CD4-positive, alpha-beta T cell (primary cell): ENCODE measurements around the gene DNAJB11. TPM values are rescaled to one million over a fixed set of nuclear protein-coding genes. Genes with fewer than 3 reads are reported as not detected.

ENCODE experiments used
- ATAC-seq: fragments of 200-7000 bp; cut with Tn5 transposase; one replicate; pipeline ENCODE4 v1.10.0; 2022; ENCODE audit warnings: mild to moderate bottlenecking; ENCODE audit not compliant: poor library complexity
- CTCF ChIA-PET: fragments of 350-600 bp; sonication (Branson Sonifier 250); formaldehyde crosslinking; loops from one replicate; lab custom pipeline; 2021; ENCODE audit warnings: antibody characterized with exemption, inconsistent platforms; lab: Charles Lee
- POLR2A ChIA-PET: fragments of 350-600 bp; sonication (Branson Sonifier 250); formaldehyde crosslinking; loops from one replicate; lab custom pipeline; 2021; ENCODE audit warnings: antibody characterized with exemption, inconsistent platforms; lab: Charles Lee
- DNase-seq, 14 experiments: peaks; one replicate each; pipeline ENCODE4 v3.0.0-alpha.2; 2013 to 2020; ENCODE audit warnings: mixed read lengths in 2 of 14
- H3K27ac ChIP-seq, 2 donors: one replicate each; pipeline versions ENCODE4 v1.5.1 to v1.7.0; 2013; ENCODE audit warnings: low read length in 2 of 2, low read depth in 1 of 2, mild to moderate bottlenecking in 1 of 2
- H3K27me3 ChIP-seq, 2 experiments: 1 replicate in 1 of 2; 2 replicates in 1 of 2; pipeline versions ENCODE4 v1.6.1 to v1.7.0; 2013; ENCODE audit warnings: low read length in 2 of 2, control low read depth in 1 of 2, mild to moderate bottlenecking in 1 of 2, moderate library complexity in 1 of 2; ENCODE audit not compliant: insufficient read depth in 2 of 2, control insufficient read depth in 1 of 2
- H3K36me3 ChIP-seq: one replicate; pipeline ENCODE4 v1.6.1; 2013; ENCODE audit warnings: low read length, control low read depth; ENCODE audit not compliant: insufficient read depth
- H3K4me1 ChIP-seq: one replicate; pipeline ENCODE4 v1.6.1; 2013; ENCODE audit warnings: low read length, control low read depth; ENCODE audit not compliant: insufficient read depth
- H3K4me3 ChIP-seq: one replicate; pipeline ENCODE4 v1.5.1; 2013; ENCODE audit warnings: mild to moderate bottlenecking, low read length, moderate library complexity
- H3K9me3 ChIP-seq, 2 experiments: 1 replicate in 1 of 2; 2 replicates in 1 of 2; pipeline versions ENCODE4 v1.6.1 to v1.7.0; 2013; ENCODE audit warnings: low read length in 2 of 2, mild to moderate bottlenecking in 2 of 2, control low read depth in 1 of 2, moderate library complexity in 1 of 2; ENCODE audit not compliant: control insufficient read depth in 1 of 2, insufficient read depth in 1 of 2
- H3K27ac Mint-ChIP-seq: one replicate; pipeline ENCODE4 v1.8.0; 2020; ENCODE audit warnings: mixed read lengths
- H3K27me3 Mint-ChIP-seq: one replicate; pipeline ENCODE4 v1.8.0; 2021; ENCODE audit warnings: mixed read lengths
- H3K36me3 Mint-ChIP-seq: one replicate; pipeline ENCODE4 v1.8.0; 2021; ENCODE audit warnings: low read depth, mixed read lengths
- H3K4me1 Mint-ChIP-seq: one replicate; pipeline ENCODE4 v1.8.0; 2021; ENCODE audit warnings: low read depth, mixed read lengths
- H3K4me3 Mint-ChIP-seq: one replicate; pipeline ENCODE4 v1.8.0; 2020; ENCODE audit warnings: mild to moderate bottlenecking, mixed read lengths
- H3K9me3 Mint-ChIP-seq: one replicate; pipeline ENCODE4 v1.8.0; 2020; ENCODE audit warnings: mixed read lengths
- CTCF ChIP-seq: fragments of 200-600 bp; IDR thresholded peaks from one replicate; pipeline ENCODE4 v1.8.0; 2022; ENCODE audit warnings: antibody characterized with exemption, mild to moderate bottlenecking
- intact Hi-C, 2 experiments: fragments of 100-400 bp; cut with DNase I in 1 of 2; cut with micrococcal nuclease in 1 of 2; formaldehyde crosslinking; loops; one replicate each; pipeline versions ENCODE4 v1.15.1 to v1.9.0; 2023 to 2025; cut with DNase I, micrococcal nuclease
- total RNA-seq, 174 experiments: library from RNA in 2 of 174; stranded (reverse) in 2 of 174; gene quantifications; one replicate each; pipeline ENCODE4 v1.2.3 and lab custom pipeline; 2021 to 2026

The DNAJB11 gene
- total RNA-seq, 2 experiments from 2014 or later: 69.3 to 70.3 TPM

- Histone ChIP-seq H3K4me1 (peaks cover 4% of the 10 kb centered on the region), H3K9me3 (no peaks in the 10 kb centered on the region), H3K27me3 (no peaks in the 10 kb centered on the region), H3K4me3 (no peak overlapping the region), H3K27ac (no peak overlapping the region), H3K36me3 (peaks cover 12% of the 10 kb centered on the region)
- H3K4me3 Mint-ChIP-seq: no peak overlapping the region
- ATAC-seq: peak; percentile 74
- no peaks in the 10 kb centered on the region for H3K9me3 Mint-ChIP-seq
- no peak for TF ChIP-seq CTCF
- H3K27ac Mint-ChIP-seq: no peak overlapping the region
- CTCF ChIA-PET: interaction anchor here (0.8 to 0.9 kb wide), 2 partner anchors 19 to 523 kb away, joined by 3 to 4 read pairs; no protein-coding TSS in a partner anchor
- intact Hi-C loops: no loop called here
- POLR2A ChIA-PET: interaction anchor here (1.7 kb wide), 1 partner anchor 28 kb away, joined by 4 read pairs; no protein-coding TSS in a partner anchor
- H3K4me1 Mint-ChIP-seq: peaks cover 7% of the 10 kb centered on the region
- DNase-seq: peak in 3 of 14 experiments; percentile 34 to 47 (median 44)
- no peaks in the 10 kb centered on the region for H3K27me3 Mint-ChIP-seq
- peaks cover 16% of the 10 kb centered on the region for H3K36me3 Mint-ChIP-seq
These were observed 19.5 kb downstream of the DNAJB11 start for GRCh38 chr3:186589856-186590579.

- H3K4me3 ChIP-seq: no peak overlapping the region
- H3K36me3 ChIP-seq: peaks cover 5% of the 10 kb centered on the region
- H3K27ac Mint-ChIP-seq: no peak overlapping the region
- no peak overlapping the region for H3K4me3 Mint-ChIP-seq
- H3K36me3 Mint-ChIP-seq: peaks cover 9% of the 10 kb centered on the region
- no peaks in the 10 kb centered on the region for H3K9me3 ChIP-seq
- CTCF ChIA-PET: interaction anchor here (0.8 to 1.8 kb wide), 2 partner anchors 18 to 26 kb away, joined by 4 read pairs; no protein-coding TSS in a partner anchor
- no peak for DNase-seq
- H3K4me1 ChIP-seq: peaks cover 4% of the 10 kb centered on the region
- no peak overlapping the region for H3K27ac ChIP-seq
- no peaks in the 10 kb centered on the region for H3K27me3 ChIP-seq
- H3K4me1 Mint-ChIP-seq: peaks cover 7% of the 10 kb centered on the region
- POLR2A ChIA-PET: interaction anchor here (1.7 kb wide), 1 partner anchor 27 kb away, joined by 4 read pairs; no protein-coding TSS in a partner anchor
- no peaks in the 10 kb centered on the region for H3K27me3 Mint-ChIP-seq
- no peaks in the 10 kb centered on the region for H3K9me3 Mint-ChIP-seq
- intact Hi-C loops: no loop called here
- TF ChIP-seq CTCF: no peak
- ATAC-seq: no peak
These were observed 20.2 kb downstream of the DNAJB11 start for GRCh38 chr3:186590580-186591295.

GRCh38 chr3:186592682-186593081 is 22.2 kb downstream of the DNAJB11 start:
- CTCF ChIA-PET: interaction anchor here (1.8 kb wide), 1 partner anchor 25 kb away, joined by 4 read pairs; no protein-coding TSS in a partner anchor
- H3K9me3 ChIP-seq: no peaks in the 10 kb centered on the region
- POLR2A ChIA-PET: no interaction called here
- Mint-ChIP-seq H3K27ac (no peak overlapping the region), H3K9me3 (no peaks in the 10 kb centered on the region), H3K4me3 (no peak overlapping the region), H3K36me3 (no peaks in the 10 kb centered on the region), H3K27me3 (no peaks in the 10 kb centered on the region), H3K4me1 (peaks cover 7% of the 10 kb centered on the region)
- H3K27me3 ChIP-seq: no peaks in the 10 kb centered on the region
- H3K4me3 ChIP-seq: no peak overlapping the region
- ATAC-seq (no peak), DNase-seq (no peak)
- H3K27ac ChIP-seq: no peak overlapping the region
- no peaks in the 10 kb centered on the region for H3K36me3 ChIP-seq
- no peak for TF ChIP-seq CTCF
- peaks cover 4% of the 10 kb centered on the region for H3K4me1 ChIP-seq
- intact Hi-C loops: no loop called here
